Measurements from ENCODE around the gene CDCA3.
A peak's percentile ranks its signal among the peaks of the same experiment; 100 is the strongest.

The CDCA3 gene

DNA sequence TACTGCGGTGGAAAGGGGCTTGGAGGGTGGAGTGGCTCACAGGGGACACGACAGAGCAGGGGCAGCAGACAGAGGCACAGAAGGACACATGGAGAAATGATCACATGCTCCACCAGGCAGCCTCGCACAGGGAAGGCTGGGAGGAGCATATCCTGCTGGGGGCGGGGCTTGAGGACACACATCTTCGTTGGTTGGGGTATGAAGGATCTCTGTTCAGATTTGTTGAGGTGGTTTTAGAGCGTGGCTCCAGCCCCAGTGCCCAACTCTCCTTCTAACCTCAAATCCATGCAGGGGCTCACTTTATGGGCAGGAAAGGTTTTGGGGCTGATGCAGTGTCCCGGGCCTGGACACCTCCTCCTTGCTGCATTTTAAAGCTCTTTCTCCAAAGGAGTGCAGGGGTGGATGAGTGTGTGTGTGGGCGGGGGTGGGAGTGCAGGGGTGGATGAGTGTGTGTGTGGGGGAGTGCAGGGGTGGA is 23.6 kb downstream of the CDCA3 start:
- peak; percentile 92 for DNase-seq
- TF ChIP-seq, protein P1, sequence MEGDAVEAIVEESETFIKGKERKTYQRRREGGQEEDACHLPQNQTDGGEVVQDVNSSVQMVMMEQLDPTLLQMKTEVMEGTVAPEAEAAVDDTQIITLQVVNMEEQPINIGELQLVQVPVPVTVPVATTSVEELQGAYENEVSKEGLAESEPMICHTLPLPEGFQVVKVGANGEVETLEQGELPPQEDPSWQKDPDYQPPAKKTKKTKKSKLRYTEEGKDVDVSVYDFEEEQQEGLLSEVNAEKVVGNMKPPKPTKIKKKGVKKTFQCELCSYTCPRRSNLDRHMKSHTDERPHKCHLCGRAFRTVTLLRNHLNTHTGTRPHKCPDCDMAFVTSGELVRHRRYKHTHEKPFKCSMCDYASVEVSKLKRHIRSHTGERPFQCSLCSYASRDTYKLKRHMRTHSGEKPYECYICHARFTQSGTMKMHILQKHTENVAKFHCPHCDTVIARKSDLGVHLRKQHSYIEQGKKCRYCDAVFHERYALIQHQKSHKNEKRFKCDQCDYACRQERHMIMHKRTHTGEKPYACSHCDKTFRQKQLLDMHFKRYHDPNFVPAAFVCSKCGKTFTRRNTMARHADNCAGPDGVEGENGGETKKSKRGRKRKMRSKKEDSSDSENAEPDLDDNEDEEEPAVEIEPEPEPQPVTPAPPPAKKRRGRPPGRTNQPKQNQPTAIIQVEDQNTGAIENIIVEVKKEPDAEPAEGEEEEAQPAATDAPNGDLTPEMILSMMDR (IDR thresholded peaks at IDR 0.05), result no peak
- H3K9me3 Mint-ChIP-seq, result no peaks in the 10 kb centered on the region
- H3K27me3 Mint-ChIP-seq (ENCODE audit: low read depth, poor library complexity), result peaks cover 16% of the 10 kb centered on the region
- peaks cover 29% of the 10 kb centered on the region for H3K36me3 Mint-ChIP-seq (ENCODE audit: low read depth)
- H3K4me3 Mint-ChIP-seq, result peak overlapping the region; percentile 78
- peak overlapping the region; percentile 68 for H3K27ac Mint-ChIP-seq
- peaks cover 82% of the 10 kb centered on the region for H3K4me1 Mint-ChIP-seq

DNA sequence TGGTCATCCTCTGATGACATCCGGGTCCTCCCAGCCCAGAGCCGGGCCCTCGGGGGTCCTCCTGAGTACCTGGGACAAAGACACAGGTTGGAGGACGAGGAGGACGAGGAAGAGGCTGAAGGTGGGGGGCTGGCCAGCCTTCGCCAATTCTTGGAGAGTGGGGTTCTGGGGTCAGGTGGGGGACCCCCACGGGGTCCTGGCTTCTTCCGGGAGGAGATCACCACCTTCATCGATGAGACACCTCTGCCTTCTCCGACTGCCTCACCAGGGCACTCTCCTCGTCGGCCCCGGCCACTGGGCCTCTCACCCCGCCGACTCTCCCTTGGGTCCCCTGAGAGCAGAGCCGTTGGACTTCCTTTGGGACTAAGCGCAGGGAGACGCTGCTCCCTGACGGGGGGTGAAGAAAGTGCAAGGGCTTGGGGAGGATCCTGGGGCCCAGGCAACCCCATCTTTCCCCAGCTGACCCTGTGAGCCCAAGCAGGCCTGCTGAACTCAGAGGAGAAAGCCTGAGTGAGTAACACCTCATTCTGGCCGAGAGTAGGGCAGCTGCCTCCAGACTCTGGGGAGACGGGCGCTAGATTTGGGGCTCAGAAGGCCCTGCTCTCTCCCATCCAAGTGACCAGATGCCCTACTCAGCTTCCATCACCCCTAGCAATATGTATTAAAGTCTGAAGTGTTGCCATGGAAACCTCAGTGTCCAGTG is 24.2 kb downstream of the CDCA3 start:
- Mint-ChIP-seq H3K27ac (peak overlapping the region; percentile 68), H3K4me3 (peak overlapping the region; percentile 78), H3K27me3 (ENCODE audit: low read depth, poor library complexity) (peaks cover 16% of the 10 kb centered on the region), H3K36me3 (ENCODE audit: low read depth) (peaks cover 24% of the 10 kb centered on the region), H3K4me1 (peaks cover 88% of the 10 kb centered on the region), H3K9me3 (no peaks in the 10 kb centered on the region)
- no peak for DNase-seq
- TF ChIP-seq, protein P1 (IDR thresholded peaks at IDR 0.05), result no peak

DNA sequence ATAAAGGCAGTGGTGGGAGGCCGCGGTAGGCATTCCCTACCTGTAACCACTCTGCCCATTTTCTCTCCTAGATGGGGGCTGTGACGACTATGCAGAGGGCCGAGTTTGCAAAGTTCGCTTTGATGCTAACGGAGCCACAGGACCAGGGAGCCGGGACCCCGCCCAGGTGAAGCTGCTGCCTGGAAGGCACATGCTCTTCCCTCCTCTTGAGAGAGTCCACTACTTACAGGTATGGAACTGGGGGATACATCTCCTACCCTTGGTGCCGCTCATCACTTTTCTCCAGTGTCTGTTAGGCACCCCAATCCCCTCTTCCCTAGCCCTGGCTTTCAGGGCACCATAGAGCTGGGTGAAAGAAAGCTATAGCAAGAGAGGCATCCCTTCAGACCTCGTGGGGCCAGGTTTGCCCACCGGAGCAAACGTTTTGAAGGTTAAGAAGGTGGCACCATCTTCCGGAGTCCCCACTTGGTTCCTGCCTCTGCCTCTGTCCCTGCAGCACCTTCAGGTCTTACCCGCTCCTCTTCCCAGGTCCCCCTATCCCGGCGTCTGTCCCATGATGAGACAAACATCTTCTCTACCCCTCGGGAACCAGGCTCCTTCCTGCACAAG is 24.9 kb downstream of the CDCA3 start:
- no peak overlapping the region for H3K27ac Mint-ChIP-seq
- DNase-seq, result no peak
- TF ChIP-seq, protein P1 (IDR thresholded peaks at IDR 0.05), result no peak
- peaks cover 16% of the 10 kb centered on the region for H3K27me3 Mint-ChIP-seq (ENCODE audit: low read depth, poor library complexity)
- H3K9me3 Mint-ChIP-seq, result no peaks in the 10 kb centered on the region
- no peak overlapping the region for H3K4me3 Mint-ChIP-seq
- H3K4me1 Mint-ChIP-seq, result peaks cover 88% of the 10 kb centered on the region
- H3K36me3 Mint-ChIP-seq (ENCODE audit: low read depth), result peaks cover 17% of the 10 kb centered on the region

DNA sequence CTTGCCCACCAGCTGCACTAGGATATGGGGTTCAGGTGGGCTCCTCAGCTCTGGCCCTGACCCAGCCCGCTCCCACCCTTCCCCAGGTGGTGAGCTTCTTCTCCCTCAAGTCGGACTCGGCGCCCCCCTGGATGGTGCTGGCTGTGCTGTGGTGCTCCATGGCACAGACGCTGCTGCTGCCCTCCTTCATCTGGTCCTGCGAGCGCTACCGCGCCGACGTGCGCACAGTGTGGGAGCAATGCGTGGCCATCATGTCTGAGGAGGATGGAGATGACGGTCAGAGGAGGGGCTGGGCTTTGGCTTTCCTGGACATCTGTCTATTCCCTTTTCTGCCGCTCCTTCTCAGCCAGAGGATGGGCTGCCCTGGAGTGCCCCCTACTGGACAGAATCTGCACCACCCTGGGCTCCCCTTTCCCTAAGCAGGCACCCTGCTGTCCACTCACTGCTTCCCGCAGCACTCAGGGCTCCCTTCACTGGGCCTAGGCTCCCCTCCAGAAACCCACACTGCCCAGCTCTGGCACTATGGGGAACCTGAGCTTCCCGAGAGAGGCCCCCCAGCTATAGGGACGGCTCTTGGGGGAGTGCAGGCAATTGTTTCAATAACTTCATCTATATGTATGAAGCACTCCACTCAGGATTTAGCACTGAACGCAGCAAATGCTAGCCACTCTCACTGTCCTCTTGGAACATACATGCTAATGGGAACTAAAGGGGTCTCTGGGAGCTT is 25.5 kb downstream of the CDCA3 start:
- Mint-ChIP-seq H3K9me3 (no peaks in the 10 kb centered on the region), H3K27ac (no peak overlapping the region), H3K27me3 (ENCODE audit: low read depth, poor library complexity) (peaks cover 16% of the 10 kb centered on the region)

DNA sequence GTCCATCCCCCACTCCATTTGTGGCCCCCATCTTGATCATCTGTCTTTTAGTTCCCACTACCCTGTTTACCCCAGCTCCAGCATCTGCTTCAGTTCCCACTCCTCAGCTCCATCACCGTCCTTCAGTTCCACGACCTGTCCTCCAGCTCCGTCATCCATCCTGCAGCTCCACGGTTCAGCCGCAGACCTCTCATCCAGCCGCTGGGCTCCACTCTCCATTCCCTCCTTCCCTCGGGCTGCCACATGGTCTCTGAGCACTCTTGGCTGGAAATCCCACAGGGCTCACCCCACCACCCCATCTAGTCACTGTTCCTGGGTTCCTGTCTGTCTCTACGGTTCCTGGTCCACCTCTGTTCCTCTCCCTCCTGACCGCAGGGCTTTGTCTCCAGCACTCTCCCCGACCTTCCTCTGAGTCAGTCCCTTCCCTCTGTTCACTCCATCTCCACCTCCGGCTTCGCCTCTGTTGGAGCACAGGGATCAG is 26.1 kb downstream of the CDCA3 start:
- Mint-ChIP-seq H3K9me3 (no peaks in the 10 kb centered on the region), H3K4me3 (peak overlapping the region; percentile 77), H3K27me3 (ENCODE audit: low read depth, poor library complexity) (peaks cover 16% of the 10 kb centered on the region), H3K27ac (no peak overlapping the region), H3K36me3 (ENCODE audit: low read depth) (peaks cover 12% of the 10 kb centered on the region), H3K4me1 (peaks cover 88% of the 10 kb centered on the region)
- DNase-seq, result no peak
- TF ChIP-seq, protein P1 (IDR thresholded peaks at IDR 0.05), result no peak

More for the DNA sequence above, 25.5 kb downstream of the CDCA3 start:
- Mint-ChIP-seq H3K36me3 (ENCODE audit: low read depth) (peaks cover 12% of the 10 kb centered on the region), H3K4me1 (peaks cover 88% of the 10 kb centered on the region), H3K4me3 (peak overlapping the region; percentile 77)
- TF ChIP-seq, protein P1 (IDR thresholded peaks at IDR 0.05), result peak; percentile 95
- peak; percentile 95 for DNase-seq

All from nephron progenitor cell (in vitro differentiated cells).